Measurements from ENCODE around the gene MAST4.

The MAST4 gene

GRCh38 chr5:67066815-67067214, 470.6 kb downstream of the MAST4 start (continued):
- TF ChIP-seq ATF2 (tag by site-specific recombination; IDR thresholded peaks at IDR 0.05; ENCODE audit: low read depth) (peak; percentile 91), MYNN (tag by site-specific recombination; IDR thresholded peaks at IDR 0.05; ENCODE audit: borderline replicate concordance) (no peak), ZNF555 (tag by site-specific recombination; conservative IDR thresholded peaks at IDR 0.05) (no peak), ZNF629 (tag by site-specific recombination; IDR thresholded peaks at IDR 0.05) (peak; percentile 89), ZNF571 (tag by site-specific recombination; IDR thresholded peaks at IDR 0.05) (no peak)
- TF ChIP-seq, protein P1, sequence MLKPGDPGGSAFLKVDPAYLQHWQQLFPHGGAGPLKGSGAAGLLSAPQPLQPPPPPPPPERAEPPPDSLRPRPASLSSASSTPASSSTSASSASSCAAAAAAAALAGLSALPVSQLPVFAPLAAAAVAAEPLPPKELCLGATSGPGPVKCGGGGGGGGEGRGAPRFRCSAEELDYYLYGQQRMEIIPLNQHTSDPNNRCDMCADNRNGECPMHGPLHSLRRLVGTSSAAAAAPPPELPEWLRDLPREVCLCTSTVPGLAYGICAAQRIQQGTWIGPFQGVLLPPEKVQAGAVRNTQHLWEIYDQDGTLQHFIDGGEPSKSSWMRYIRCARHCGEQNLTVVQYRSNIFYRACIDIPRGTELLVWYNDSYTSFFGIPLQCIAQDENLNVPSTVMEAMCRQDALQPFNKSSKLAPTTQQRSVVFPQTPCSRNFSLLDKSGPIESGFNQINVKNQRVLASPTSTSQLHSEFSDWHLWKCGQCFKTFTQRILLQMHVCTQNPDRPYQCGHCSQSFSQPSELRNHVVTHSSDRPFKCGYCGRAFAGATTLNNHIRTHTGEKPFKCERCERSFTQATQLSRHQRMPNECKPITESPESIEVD (tag by site-specific recombination; IDR thresholded peaks at IDR 0.05) = no peak

DNA sequence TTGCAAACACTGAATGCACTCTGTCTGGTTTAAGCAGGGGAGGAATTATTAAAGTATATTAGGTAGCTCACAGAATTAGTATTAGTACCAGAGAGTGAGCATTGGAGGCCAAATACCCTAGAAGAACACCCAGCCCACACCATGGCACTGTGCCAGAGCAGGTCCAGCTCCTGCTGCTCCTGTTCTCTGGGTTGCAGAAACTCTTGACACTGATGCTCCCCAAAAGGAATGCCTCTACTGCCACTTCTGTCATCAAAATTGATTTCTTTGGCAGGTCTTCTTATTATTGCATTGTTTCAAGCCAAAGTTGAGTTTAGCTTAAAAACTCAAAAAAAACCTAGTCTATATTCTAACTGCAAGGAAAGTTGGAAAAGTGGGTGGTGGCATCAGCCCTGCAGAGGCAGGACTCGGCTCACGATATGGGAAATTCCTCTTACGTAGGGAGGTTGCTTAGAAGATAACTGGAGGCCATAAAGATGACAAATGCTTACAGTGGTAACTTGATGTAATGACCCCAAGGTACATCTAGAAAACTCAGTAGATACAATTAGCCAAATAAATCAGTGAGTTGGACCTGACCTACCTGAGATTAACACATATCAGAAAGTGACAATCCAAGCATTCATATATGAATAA, 477.0 kb downstream of the MAST4 start:
- Histone ChIP-seq H3K4me1 (ENCODE audit: control insufficient read depth, insufficient read depth, low read length) (peaks cover 5% of the 10 kb centered on the region), H3K27ac (ENCODE audit: extremely low read depth, low read depth, low read length) (no peak overlapping the region), H3K4me3 (ENCODE audit: low read depth, low read length) (no peak overlapping the region), H3K9me3 (ENCODE audit: control insufficient read depth, insufficient read depth, low read depth, low read length) (no peaks in the 10 kb centered on the region), H3K36me3 (ENCODE audit: control insufficient read depth in 2 of 2, insufficient read depth in 1 of 2, low read length in 2 of 2) (no peaks in the 10 kb centered on the region)
- ChIA-PET POLR2A (no interaction called here), CTCF (no interaction called here)
- TF ChIP-seq, protein P2, sequence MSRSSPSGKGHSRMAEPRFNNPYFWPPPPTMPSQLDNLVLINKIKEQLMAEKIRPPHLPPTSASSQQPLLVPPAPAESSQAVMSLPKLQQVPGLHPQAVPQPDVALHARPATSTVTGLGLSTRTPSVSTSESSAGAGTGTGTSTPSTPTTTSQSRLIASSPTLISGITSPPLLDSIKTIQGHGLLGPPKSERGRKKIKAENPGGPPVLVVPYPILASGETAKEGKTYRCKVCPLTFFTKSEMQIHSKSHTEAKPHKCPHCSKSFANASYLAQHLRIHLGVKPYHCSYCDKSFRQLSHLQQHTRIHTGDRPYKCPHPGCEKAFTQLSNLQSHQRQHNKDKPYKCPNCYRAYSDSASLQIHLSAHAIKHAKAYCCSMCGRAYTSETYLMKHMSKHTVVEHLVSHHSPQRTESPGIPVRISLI (tag by site-specific recombination; IDR thresholded peaks at IDR 0.05) = no peak
- TF ChIP-seq ZBTB21 (tag by site-specific recombination; IDR thresholded peaks at IDR 0.05) (no peak), ZFHX2 (tag by site-specific recombination; conservative IDR thresholded peaks at IDR 0.05) (0 out of 2 replicates have a peak, but pooled peaks have one; percentile 23), ZNF394 (tag by site-specific recombination; IDR thresholded peaks at IDR 0.05; ENCODE audit: borderline replicate concordance) (no peak), ZNF239 (tag by site-specific recombination; IDR thresholded peaks at IDR 0.05) (no peak), ZBTB17 (tag by site-specific recombination; IDR thresholded peaks at IDR 0.05) (peak; percentile 28; the same call in 1 of the 2 replicates), ZNF555 (tag by site-specific recombination; conservative IDR thresholded peaks at IDR 0.05) (no peak), ZNF37A (tag by site-specific recombination; IDR thresholded peaks at IDR 0.05) (no peak), ZEB2 (tag by site-specific recombination; IDR thresholded peaks at IDR 0.05) (0 out of 2 replicates have a peak, but pooled peaks have one; percentile 20), ZBTB48 (tag by site-specific recombination; IDR thresholded peaks at IDR 0.05) (no peak), HIC1 (tag by site-specific recombination; IDR thresholded peaks at IDR 0.05) (no peak), GFI1B (tag by site-specific recombination; IDR thresholded peaks at IDR 0.05) (no peak), ZBTB6 (tag by site-specific recombination; IDR thresholded peaks at IDR 0.05) (no peak), BCL6B (tag by site-specific recombination; IDR thresholded peaks at IDR 0.05) (no peak), ZBTB1 (tag by site-specific recombination; IDR thresholded peaks at IDR 0.05) (no peak), ZSCAN30 (tag by site-specific recombination; IDR thresholded peaks at IDR 0.05) (no peak), EGR2 (tag by site-specific recombination; IDR thresholded peaks at IDR 0.05; ENCODE audit: low read depth) (0 out of 2 replicates have a peak, but pooled peaks have one; percentile 10), ZFP41 (tag by site-specific recombination; IDR thresholded peaks at IDR 0.05; ENCODE audit: borderline replicate concordance) (no peak), ZNF600 (tag by site-specific recombination; IDR thresholded peaks at IDR 0.05) (peak; percentile 58; the same call in 1 of the 2 replicates), ZNF658 (tag by site-specific recombination; IDR thresholded peaks at IDR 0.05) (no peak)
- TF ChIP-seq, protein P3, sequence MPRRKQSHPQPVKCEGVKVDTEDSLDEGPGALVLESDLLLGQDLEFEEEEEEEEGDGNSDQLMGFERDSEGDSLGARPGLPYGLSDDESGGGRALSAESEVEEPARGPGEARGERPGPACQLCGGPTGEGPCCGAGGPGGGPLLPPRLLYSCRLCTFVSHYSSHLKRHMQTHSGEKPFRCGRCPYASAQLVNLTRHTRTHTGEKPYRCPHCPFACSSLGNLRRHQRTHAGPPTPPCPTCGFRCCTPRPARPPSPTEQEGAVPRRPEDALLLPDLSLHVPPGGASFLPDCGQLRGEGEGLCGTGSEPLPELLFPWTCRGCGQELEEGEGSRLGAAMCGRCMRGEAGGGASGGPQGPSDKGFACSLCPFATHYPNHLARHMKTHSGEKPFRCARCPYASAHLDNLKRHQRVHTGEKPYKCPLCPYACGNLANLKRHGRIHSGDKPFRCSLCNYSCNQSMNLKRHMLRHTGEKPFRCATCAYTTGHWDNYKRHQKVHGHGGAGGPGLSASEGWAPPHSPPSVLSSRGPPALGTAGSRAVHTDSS (tag by site-specific recombination; IDR thresholded peaks at IDR 0.05) = no peak
